Lower leg skin (tissue), 3 donors: ENCODE results near the gene IL10RA.

Experiments used
- CTCF ChIP-seq, 3 donors: fragments of 450-650 bp; IDR thresholded peaks; one replicate each; pipeline ENCODE4 v1.5.1; 2016; ENCODE audit warnings: antibody characterized with exemption in 3 of 3, mild to moderate bottlenecking in 3 of 3, moderate library complexity in 2 of 3
- POLR2A ChIP-seq, 2 donors: fragments of 450-650 bp; IDR thresholded peaks; one replicate each; pipeline ENCODE4 v1.6.1; 2016 to 2017; ENCODE audit warnings: antibody characterized with exemption in 2 of 2, mild to moderate bottlenecking in 1 of 2, moderate library complexity in 1 of 2

- no peak for TF ChIP-seq POLR2A (IDR thresholded peaks at IDR 0.05)
- TF ChIP-seq CTCF (IDR thresholded peaks at IDR 0.05): no peak
These were observed 39.9 kb upstream of the IL10RA start for GRCh38 chr11:117946156-117946841.
